ENCODE results near the gene IFI27L1. TPM values are rescaled to one million over a fixed set of nuclear protein-coding genes. Genes with fewer than 3 reads are reported as not detected.

Gene IFI27L1
- total RNA-seq, 4 donors from 2014 or later: 3.4 to 9.3 (median 7.4) TPM

DNA sequence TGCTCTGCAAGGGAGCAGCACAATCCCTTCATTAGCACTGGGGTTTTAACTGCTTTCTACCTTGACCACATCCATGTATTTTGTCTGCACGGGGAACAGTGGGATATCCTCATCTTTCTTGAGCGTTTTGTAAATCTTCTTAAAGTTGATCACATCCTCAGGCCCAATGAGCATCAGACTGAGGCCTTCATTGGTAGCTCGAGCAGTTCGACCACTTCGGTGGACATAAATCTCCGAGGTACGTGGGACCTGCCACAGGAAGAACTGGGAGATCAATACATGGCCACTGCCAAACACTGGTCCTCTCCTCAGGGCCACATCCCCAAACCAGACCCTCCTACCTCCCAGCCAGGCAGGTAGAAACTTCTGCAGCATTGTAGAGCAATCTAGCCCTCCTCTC lies 26.2 kb upstream of the IFI27L1 start:
- TF ChIP-seq POLR2A (IDR thresholded peaks at IDR 0.05) (no peak), POLR2AphosphoS5 (IDR thresholded peaks at IDR 0.05) (no peak), EP300 (IDR thresholded peaks at IDR 0.05) (no peak)
- TF ChIP-seq, protein P1, sequence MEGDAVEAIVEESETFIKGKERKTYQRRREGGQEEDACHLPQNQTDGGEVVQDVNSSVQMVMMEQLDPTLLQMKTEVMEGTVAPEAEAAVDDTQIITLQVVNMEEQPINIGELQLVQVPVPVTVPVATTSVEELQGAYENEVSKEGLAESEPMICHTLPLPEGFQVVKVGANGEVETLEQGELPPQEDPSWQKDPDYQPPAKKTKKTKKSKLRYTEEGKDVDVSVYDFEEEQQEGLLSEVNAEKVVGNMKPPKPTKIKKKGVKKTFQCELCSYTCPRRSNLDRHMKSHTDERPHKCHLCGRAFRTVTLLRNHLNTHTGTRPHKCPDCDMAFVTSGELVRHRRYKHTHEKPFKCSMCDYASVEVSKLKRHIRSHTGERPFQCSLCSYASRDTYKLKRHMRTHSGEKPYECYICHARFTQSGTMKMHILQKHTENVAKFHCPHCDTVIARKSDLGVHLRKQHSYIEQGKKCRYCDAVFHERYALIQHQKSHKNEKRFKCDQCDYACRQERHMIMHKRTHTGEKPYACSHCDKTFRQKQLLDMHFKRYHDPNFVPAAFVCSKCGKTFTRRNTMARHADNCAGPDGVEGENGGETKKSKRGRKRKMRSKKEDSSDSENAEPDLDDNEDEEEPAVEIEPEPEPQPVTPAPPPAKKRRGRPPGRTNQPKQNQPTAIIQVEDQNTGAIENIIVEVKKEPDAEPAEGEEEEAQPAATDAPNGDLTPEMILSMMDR (IDR thresholded peaks at IDR 0.05): no peak
- no peak overlapping the region for H3K4me3 ChIP-seq
- H3K27ac ChIP-seq: no peak overlapping the region
- H3K27me3 ChIP-seq: no peaks in the 10 kb centered on the region
- no peaks in the 10 kb centered on the region for H3K9me3 ChIP-seq
- H3K36me3 ChIP-seq: peaks cover 11 to 100% of the 10 kb centered on the region in 2 donors
- ATAC-seq: no peak
- H3K4me1 ChIP-seq: peaks cover 0 to 47% (median 6%) of the 10 kb centered on the region in 3 donors
- WGBS, 2 donors (ENCODE audit: low coverage in 1 of 2): 92 to 95% methylated on average over 2 to 6 of the region's 7 CpGs

DNA sequence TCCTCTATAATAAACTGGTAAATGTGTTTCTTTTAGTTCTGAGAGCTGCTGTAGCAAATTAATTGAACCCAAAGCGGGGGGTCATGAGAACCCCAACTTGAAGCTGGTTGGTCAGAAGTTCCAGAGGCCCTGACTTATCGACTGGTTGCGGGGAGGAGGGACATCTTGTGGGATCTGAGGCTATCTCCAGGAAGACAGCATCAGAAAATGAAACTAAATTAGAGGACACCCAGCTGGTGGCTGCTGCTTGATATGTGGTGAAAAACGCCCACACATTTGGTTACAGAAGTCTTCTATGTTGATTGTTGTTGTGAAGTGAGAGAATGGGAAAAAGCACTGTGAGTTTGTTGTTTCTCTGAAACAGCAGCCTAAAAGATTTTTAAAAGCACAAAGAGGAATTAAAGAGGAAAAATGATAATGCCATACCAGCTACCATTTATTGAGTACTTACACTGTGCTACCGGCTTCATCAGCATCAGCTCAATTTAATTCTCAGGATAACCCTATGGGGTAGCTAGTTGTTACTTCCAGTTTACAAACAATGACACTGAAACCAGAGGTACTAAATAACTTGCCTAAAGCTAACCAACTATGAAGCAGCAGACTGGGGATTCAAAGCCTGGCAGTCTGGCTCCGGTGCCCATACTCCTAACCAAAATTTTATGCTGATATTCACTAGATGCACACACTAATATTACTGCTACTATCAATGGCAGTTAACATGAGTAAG lies 24.4 kb upstream of the IFI27L1 start:
- no peaks in the 10 kb centered on the region for H3K9me3 ChIP-seq
- H3K27ac ChIP-seq: no peak overlapping the region
- no peak for ATAC-seq
- no peak for TF ChIP-seq POLR2AphosphoS5 (IDR thresholded peaks at IDR 0.05)
- TF ChIP-seq POLR2A (IDR thresholded peaks at IDR 0.05): no peak
- TF ChIP-seq, protein P1 (IDR thresholded peaks at IDR 0.05): no peak
- TF ChIP-seq EP300 (IDR thresholded peaks at IDR 0.05): no peak
- no peak overlapping the region for H3K4me3 ChIP-seq
- peaks cover 15 to 100% of the 10 kb centered on the region in 2 donors for H3K36me3 ChIP-seq
- WGBS, 2 donors (ENCODE audit: low coverage in 1 of 2): 61 to 88% methylated on average over 2 to 6 of the region's 6 CpGs
- H3K27me3 ChIP-seq: no peaks in the 10 kb centered on the region
- H3K4me1 ChIP-seq: peaks cover 0 to 49% (median 1%) of the 10 kb centered on the region in 3 donors

DNA sequence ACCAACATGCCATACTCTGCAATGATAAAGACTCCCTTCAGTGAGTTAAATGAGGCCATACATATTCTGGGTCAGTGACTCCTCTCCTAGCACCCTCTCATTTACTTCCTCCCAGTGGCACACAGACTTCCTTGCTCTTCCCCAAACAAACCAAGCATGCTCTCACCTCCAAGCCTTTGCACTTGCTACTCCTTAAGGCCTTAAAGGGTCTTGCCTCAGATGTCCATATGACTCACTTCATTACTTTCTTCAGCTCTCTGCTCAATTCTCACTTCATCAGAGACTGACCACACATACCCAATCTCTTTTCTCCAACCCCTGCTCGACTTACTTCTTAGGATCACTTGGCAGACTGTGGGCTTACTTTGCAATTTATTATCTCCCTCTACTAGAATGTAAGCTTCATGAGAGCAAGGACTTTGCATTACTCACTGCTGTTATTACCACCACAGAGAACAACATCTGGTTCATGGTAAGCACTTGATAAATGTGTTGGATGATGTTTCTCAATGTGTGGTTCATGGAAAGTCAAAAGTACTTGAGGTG lies 22.9 kb upstream of the IFI27L1 start:
- H3K27me3 ChIP-seq: no peaks in the 10 kb centered on the region
- no peaks in the 10 kb centered on the region for H3K9me3 ChIP-seq
- no peak for ATAC-seq
- peaks cover 11 to 94% of the 10 kb centered on the region in 2 donors for H3K36me3 ChIP-seq
- peaks cover 0 to 57% (median 7%) of the 10 kb centered on the region in 3 donors for H3K4me1 ChIP-seq
- 73 to 100% methylated on average over 1 of the region's 1 CpG for WGBS, 2 donors (ENCODE audit: low coverage in 1 of 2)
- H3K4me3 ChIP-seq: no peak overlapping the region
- no peak overlapping the region for H3K27ac ChIP-seq
- TF ChIP-seq POLR2AphosphoS5 (IDR thresholded peaks at IDR 0.05) (no peak), POLR2A (IDR thresholded peaks at IDR 0.05) (no peak), EP300 (IDR thresholded peaks at IDR 0.05) (no peak)
- TF ChIP-seq, protein P1 (IDR thresholded peaks at IDR 0.05): no peak

DNA sequence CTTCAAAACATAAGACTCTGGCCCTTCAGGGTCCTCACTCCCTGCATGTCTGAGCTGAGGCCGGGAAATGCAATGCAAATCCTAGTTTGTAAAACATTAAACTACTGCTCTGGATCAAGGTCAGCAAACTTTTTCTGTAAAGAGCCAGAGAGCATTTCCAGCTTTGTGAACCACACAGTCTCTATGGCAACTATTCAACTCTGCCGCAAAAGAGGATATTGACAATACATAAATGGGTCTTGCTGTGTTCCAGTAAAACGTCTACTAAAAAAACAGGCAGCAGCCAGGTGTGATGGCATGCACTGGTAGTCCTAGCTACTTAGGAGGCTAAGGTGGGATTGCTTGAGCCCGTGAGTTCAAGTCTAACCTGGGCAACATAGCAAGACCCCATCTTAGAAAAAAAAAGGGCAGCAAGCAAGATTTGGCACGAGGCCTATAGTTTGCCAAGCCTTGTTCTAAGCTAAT lies 22.4 kb upstream of the IFI27L1 start:
- no peak overlapping the region for H3K27ac ChIP-seq
- H3K4me3 ChIP-seq: no peak overlapping the region
- no peak for TF ChIP-seq EP300 (IDR thresholded peaks at IDR 0.05)
- TF ChIP-seq POLR2A (IDR thresholded peaks at IDR 0.05): no peak
- TF ChIP-seq POLR2AphosphoS5 (IDR thresholded peaks at IDR 0.05): no peak
- TF ChIP-seq, protein P1 (IDR thresholded peaks at IDR 0.05): no peak
- ATAC-seq: no peak
- H3K9me3 ChIP-seq: no peaks in the 10 kb centered on the region
- H3K27me3 ChIP-seq: no peaks in the 10 kb centered on the region
- WGBS, 2 donors (ENCODE audit: low coverage in 1 of 2): 57 to 60% methylated on average over 4 to 5 of the region's 5 CpGs
- H3K4me1 ChIP-seq: peaks cover 0 to 62% (median 7%) of the 10 kb centered on the region in 3 donors
- peaks cover 11 to 89% of the 10 kb centered on the region in 2 donors for H3K36me3 ChIP-seq
